Gastroesophageal sphincter (tissue), 3 donors: ENCODE measurements around the gene CHST8.

Source experiments
- EP300 ChIP-seq: sonication (generic); formaldehyde crosslinking; IDR thresholded peaks from one replicate; pipeline ENCODE4 v1.6.1; 2017; ENCODE audit warnings: antibody characterized with exemption, mild to moderate bottlenecking
- POLR2A ChIP-seq, 2 donors: fragments of 450-650 bp; IDR thresholded peaks; one replicate each; pipeline ENCODE4 v1.6.1; 2017; ENCODE audit warnings: antibody characterized with exemption in 2 of 2, mild to moderate bottlenecking in 2 of 2, moderate library complexity in 1 of 2
- TF ChIP-seq, protein P1 (sequence below), 4 experiments: fragments of 200-600 bp in 2 of 4; fragments of 450-650 bp in 2 of 4; sonication (generic) in 1 of 4; IDR thresholded peaks; one replicate each; pipeline ENCODE4 v1.5.1; 2017 to 2019; ENCODE audit warnings: antibody characterized with exemption in 4 of 4, mild to moderate bottlenecking in 2 of 4, moderate library complexity in 2 of 4

- TF ChIP-seq POLR2A (IDR thresholded peaks at IDR 0.05) (no peak), EP300 (no peak)
- TF ChIP-seq, protein P1, sequence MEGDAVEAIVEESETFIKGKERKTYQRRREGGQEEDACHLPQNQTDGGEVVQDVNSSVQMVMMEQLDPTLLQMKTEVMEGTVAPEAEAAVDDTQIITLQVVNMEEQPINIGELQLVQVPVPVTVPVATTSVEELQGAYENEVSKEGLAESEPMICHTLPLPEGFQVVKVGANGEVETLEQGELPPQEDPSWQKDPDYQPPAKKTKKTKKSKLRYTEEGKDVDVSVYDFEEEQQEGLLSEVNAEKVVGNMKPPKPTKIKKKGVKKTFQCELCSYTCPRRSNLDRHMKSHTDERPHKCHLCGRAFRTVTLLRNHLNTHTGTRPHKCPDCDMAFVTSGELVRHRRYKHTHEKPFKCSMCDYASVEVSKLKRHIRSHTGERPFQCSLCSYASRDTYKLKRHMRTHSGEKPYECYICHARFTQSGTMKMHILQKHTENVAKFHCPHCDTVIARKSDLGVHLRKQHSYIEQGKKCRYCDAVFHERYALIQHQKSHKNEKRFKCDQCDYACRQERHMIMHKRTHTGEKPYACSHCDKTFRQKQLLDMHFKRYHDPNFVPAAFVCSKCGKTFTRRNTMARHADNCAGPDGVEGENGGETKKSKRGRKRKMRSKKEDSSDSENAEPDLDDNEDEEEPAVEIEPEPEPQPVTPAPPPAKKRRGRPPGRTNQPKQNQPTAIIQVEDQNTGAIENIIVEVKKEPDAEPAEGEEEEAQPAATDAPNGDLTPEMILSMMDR (IDR thresholded peaks at IDR 0.05): no peak
Observed at GRCh38 chr19:33703438-33703750, 81.6 kb downstream of the CHST8 start.
